ENCODE results near the gene IFT81. TPM values are rescaled to one million over a fixed set of nuclear protein-coding genes. Genes with fewer than 3 reads are reported as not detected.

IFT81 gene
- total and polyA plus RNA-seq, 2 of the 13 experiments (the other 11 are each of a cell fraction or from before 2014, with no cell fraction given), result 4.2 to 13.0 TPM

DNA sequence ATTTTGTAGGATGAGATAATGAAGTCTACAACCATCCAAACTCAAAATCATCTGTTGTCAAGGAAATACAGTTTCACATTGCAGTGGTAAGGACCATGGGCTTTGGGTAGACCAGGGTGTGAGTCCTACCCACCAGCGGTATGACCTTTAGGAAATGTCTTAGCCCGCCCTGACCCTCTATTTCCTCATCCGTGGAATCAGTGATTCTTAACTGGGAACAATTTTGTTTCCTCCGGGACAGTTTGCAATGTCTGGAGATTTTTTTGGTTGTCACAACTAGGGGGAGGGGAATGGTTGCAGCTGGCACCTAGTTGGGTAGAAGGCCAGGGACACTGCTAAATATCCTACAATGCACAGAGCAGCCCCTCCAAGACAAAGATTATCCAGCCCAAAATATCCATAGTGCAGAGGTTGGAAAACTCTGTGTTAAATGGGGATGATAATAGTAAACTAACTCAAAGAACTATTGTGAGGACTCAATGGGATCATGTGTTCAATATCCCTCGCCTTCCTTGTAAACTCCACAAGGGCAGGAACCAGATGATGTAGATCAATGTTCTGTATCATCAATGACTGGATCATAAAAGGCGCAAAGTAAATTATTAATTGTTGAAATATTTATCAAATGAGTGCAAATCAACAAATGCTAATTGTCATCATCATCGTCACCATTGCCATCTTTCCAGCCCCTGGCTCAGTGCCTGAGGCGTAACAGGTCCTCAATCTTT, 15.7 kb upstream of the IFT81 start (continued):
- TF ChIP-seq CENPBD1 (CRISPR knock-in tag; IDR thresholded peaks at IDR 0.05; ENCODE audit: borderline replicate concordance, low read depth) (no peak), SOX5 (CRISPR knock-in tag; IDR thresholded peaks at IDR 0.05; ENCODE audit: borderline replicate concordance) (no peak), NFE2 (CRISPR knock-in tag; IDR thresholded peaks at IDR 0.05) (no peak), JUN (CRISPR knock-in tag; IDR thresholded peaks at IDR 0.05) (no peak), ETS1 (CRISPR knock-in tag; IDR thresholded peaks at IDR 0.05) (no peak), ZNF296 (CRISPR knock-in tag; conservative IDR thresholded peaks at IDR 0.05) (no peak), CEBPB (IDR thresholded peaks at IDR 0.05; ENCODE audit: borderline replicate concordance, low read depth, low read length) (no peak), EZH2 (conservative IDR thresholded peaks at IDR 0.05; ENCODE audit: low read depth, low read length) (no peak), ZNF788 (CRISPR knock-in tag; IDR thresholded peaks at IDR 0.05; ENCODE audit: borderline replicate concordance) (no peak), TSC22D2 (CRISPR knock-in tag; IDR thresholded peaks at IDR 0.05; ENCODE audit: borderline replicate concordance) (no peak), PHF20 (CRISPR knock-in tag; IDR thresholded peaks at IDR 0.05) (no peak), ZFY (CRISPR knock-in tag; IDR thresholded peaks at IDR 0.05) (0 out of 2 replicates have a peak, but pooled peaks have one; percentile 8), ZNF563 (CRISPR knock-in tag; IDR thresholded peaks at IDR 0.05) (no peak), BRCA1 (CRISPR knock-in tag; IDR thresholded peaks at IDR 0.05) (0 out of 2 replicates have a peak, but pooled peaks have one; percentile 36), PCBP2 (optimal IDR thresholded peaks at IDR 0.05; ENCODE audit: low read depth, low read length, poor library complexity, severe bottlenecking) (no peak), ZNF451 (CRISPR knock-in tag; IDR thresholded peaks at IDR 0.05) (no peak), DMTF1 (CRISPR knock-in tag; IDR thresholded peaks at IDR 0.05) (no peak), ZNF7 (CRISPR knock-in tag; IDR thresholded peaks at IDR 0.05) (no peak), ZFP36L1 (CRISPR knock-in tag; IDR thresholded peaks at IDR 0.05) (no peak)
- TF ChIP-seq, protein P1, sequence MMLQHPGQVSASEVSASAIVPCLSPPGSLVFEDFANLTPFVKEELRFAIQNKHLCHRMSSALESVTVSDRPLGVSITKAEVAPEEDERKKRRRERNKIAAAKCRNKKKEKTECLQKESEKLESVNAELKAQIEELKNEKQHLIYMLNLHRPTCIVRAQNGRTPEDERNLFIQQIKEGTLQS (CRISPR knock-in tag; IDR thresholded peaks at IDR 0.05), result no peak
- TF ChIP-seq, protein P2, sequence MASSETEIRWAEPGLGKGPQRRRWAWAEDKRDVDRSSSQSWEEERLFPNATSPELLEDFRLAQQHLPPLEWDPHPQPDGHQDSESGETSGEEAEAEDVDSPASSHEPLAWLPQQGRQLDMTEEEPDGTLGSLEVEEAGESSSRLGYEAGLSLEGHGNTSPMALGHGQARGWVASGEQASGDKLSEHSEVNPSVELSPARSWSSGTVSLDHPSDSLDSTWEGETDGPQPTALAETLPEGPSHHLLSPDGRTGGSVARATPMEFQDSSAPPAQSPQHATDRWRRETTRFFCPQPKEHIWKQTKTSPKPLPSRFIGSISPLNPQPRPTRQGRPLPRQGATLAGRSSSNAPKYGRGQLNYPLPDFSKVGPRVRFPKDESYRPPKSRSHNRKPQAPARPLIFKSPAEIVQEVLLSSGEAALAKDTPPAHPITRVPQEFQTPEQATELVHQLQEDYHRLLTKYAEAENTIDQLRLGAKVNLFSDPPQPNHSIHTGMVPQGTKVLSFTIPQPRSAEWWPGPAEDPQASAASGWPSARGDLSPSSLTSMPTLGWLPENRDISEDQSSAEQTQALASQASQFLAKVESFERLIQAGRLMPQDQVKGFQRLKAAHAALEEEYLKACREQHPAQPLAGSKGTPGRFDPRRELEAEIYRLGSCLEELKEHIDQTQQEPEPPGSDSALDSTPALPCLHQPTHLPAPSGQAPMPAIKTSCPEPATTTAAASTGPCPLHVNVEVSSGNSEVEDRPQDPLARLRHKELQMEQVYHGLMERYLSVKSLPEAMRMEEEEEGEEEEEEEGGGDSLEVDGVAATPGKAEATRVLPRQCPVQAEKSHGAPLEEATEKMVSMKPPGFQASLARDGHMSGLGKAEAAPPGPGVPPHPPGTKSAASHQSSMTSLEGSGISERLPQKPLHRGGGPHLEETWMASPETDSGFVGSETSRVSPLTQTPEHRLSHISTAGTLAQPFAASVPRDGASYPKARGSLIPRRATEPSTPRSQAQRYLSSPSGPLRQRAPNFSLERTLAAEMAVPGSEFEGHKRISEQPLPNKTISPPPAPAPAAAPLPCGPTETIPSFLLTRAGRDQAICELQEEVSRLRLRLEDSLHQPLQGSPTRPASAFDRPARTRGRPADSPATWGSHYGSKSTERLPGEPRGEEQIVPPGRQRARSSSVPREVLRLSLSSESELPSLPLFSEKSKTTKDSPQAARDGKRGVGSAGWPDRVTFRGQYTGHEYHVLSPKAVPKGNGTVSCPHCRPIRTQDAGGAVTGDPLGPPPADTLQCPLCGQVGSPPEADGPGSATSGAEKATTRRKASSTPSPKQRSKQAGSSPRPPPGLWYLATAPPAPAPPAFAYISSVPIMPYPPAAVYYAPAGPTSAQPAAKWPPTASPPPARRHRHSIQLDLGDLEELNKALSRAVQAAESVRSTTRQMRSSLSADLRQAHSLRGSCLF (CRISPR knock-in tag; IDR thresholded peaks at IDR 0.05; ENCODE audit: borderline replicate concordance), result no peak

Data from HepG2 (cell line).